ENCODE measurements around the gene SMIM12.

SMIM12 gene

GRCh38 chr1:34859446-34860200 lies at the start of gene SMIM12:
SMIM12 (minus strand) TSS chr1:34859749; CDS start chr1:34855977, 3,772 bp downstream.
- peak; percentile 96 for DNase-seq (ENCODE audit: low read depth)

GRCh38 chr1:34908369-34908768 lies 48.8 kb upstream of the SMIM12 start:
- no peak for DNase-seq (ENCODE audit: low read depth)

GRCh38 chr1:34907487-34908090 lies 48.0 kb upstream of the SMIM12 start:
- no peak for DNase-seq (ENCODE audit: low read depth)

- no peak for DNase-seq (ENCODE audit: low read depth)
Observed at GRCh38 chr1:34906756-34907155, 47.2 kb upstream of the SMIM12 start.

GRCh38 chr1:34906222-34906621 lies 46.7 kb upstream of the SMIM12 start:
- DNase-seq (ENCODE audit: low read depth), result no peak

GRCh38 chr1:34905098-34905459 lies 45.5 kb upstream of the SMIM12 start:
- DNase-seq (ENCODE audit: low read depth), result no peak

- DNase-seq (ENCODE audit: low read depth), result no peak
Observed at GRCh38 chr1:34904236-34905097, 44.9 kb upstream of the SMIM12 start.

- DNase-seq (ENCODE audit: low read depth), result no peak
Observed at GRCh38 chr1:34901919-34902318, 42.4 kb upstream of the SMIM12 start.

GRCh38 chr1:34900775-34901502 lies 41.4 kb upstream of the SMIM12 start:
- no peak for DNase-seq (ENCODE audit: low read depth)

GRCh38 chr1:34899906-34900305 lies 40.4 kb upstream of the SMIM12 start:
- DNase-seq (ENCODE audit: low read depth), result no peak

GRCh38 chr1:34899471-34899870 lies 39.9 kb upstream of the SMIM12 start:
- no peak for DNase-seq (ENCODE audit: low read depth)

GRCh38 chr1:34898330-34898761 lies 38.8 kb upstream of the SMIM12 start:
- DNase-seq (ENCODE audit: low read depth), result no peak

- no peak for DNase-seq (ENCODE audit: low read depth)
Observed at GRCh38 chr1:34896612-34897011, 37.1 kb upstream of the SMIM12 start.

- no peak for DNase-seq (ENCODE audit: low read depth)
Observed at GRCh38 chr1:34889705-34890104, 30.2 kb upstream of the SMIM12 start.

GRCh38 chr1:34887593-34887992 lies 28.0 kb upstream of the SMIM12 start:
- DNase-seq (ENCODE audit: low read depth), result no peak

GRCh38 chr1:34885405-34886247 lies 26.1 kb upstream of the SMIM12 start:
- no peak for DNase-seq (ENCODE audit: low read depth)

GRCh38 chr1:34884961-34885360 lies 25.4 kb upstream of the SMIM12 start:
- no peak for DNase-seq (ENCODE audit: low read depth)

GRCh38 chr1:34884536-34884935 lies 25.0 kb upstream of the SMIM12 start:
- DNase-seq (ENCODE audit: low read depth), result no peak

- DNase-seq (ENCODE audit: low read depth), result no peak
Observed at GRCh38 chr1:34879230-34879629, 19.7 kb upstream of the SMIM12 start.

GRCh38 chr1:34876406-34876805 lies 16.9 kb upstream of the SMIM12 start:
- no peak for DNase-seq (ENCODE audit: low read depth)

- DNase-seq (ENCODE audit: low read depth), result no peak
Observed at GRCh38 chr1:34874296-34874952, 14.9 kb upstream of the SMIM12 start.

Data from fibroblast of gingiva (primary cell).